Esophagus squamous epithelium (tissue), 5 donors: Measurements from ENCODE around the gene CPED1. TPM values are rescaled to one million over a fixed set of nuclear protein-coding genes. Genes with fewer than 3 reads are reported as not detected.
A peak's percentile ranks its signal among the peaks of the same experiment; 100 is the strongest.

Experiments used
- DNase-seq: peaks from one replicate; lab custom pipeline; 2025; lab: John Stamatoyannopoulos, UW
- H3K27ac ChIP-seq, 4 donors: fragments of 200-600 bp; sonication (generic); one replicate each; pipeline ENCODE4 v1.5.1; 2016 to 2019; ENCODE audit warnings: mild to moderate bottlenecking in 1 of 4
- H3K27me3 ChIP-seq, 4 donors: fragments of 200-600 bp; sonication (generic); 1 replicate in 3 of 4; 2 replicates in 1 of 4; pipeline versions ENCODE4 v1.5.1 to v1.6.0; 2017 to 2021; ENCODE audit warnings: antibody characterized with exemption in 1 of 4
- H3K36me3 ChIP-seq, 3 donors: fragments of 200-600 bp; sonication (generic); one replicate each; pipeline ENCODE4 v1.5.1; 2016 to 2019
- H3K4me1 ChIP-seq, 3 donors: fragments of 200-600 bp; sonication (generic); one replicate each; pipeline ENCODE4 v1.5.1; 2017 to 2019
- H3K4me3 ChIP-seq, 4 donors: fragments of 200-600 bp; sonication (generic); 1 replicate in 3 of 4; 2 replicates in 1 of 4; pipeline ENCODE4 v1.5.1; 2016 to 2019; ENCODE audit warnings: mild to moderate bottlenecking in 2 of 4, moderate library complexity in 1 of 4
- H3K9me3 ChIP-seq, 3 donors: fragments of 200-600 bp; sonication (generic); one replicate each; pipeline ENCODE4 v1.5.1; 2016 to 2019
- POLR2A ChIP-seq, 4 donors: fragments of 450-650 bp; IDR thresholded peaks; one replicate each; pipeline ENCODE4 v1.6.1; 2017; ENCODE audit warnings: antibody characterized with exemption in 4 of 4, mild to moderate bottlenecking in 4 of 4, moderate library complexity in 3 of 4
- WGBS, 2 donors: methylation state at CpG; one replicate each; pipeline ENCODE4 v1.1.5; 2018; 5-methylcytosine and 5-hydroxymethylcytosine counted together
- intact Hi-C: fragments of 100-400 bp; cut with DNase I; formaldehyde crosslinking; loops from one replicate; pipeline ENCODE4 v1.15.0; 2022
- total RNA-seq, 4 donors: library from RNA; depleted of rRNA; stranded (reverse); fragments of >200 nt; gene quantifications; one replicate each; pipeline ENCODE4 v1.1.0, GENCODE V29; 2016
- TF ChIP-seq, protein P1 (sequence below), 6 experiments: fragments of 450-650 bp in 4 of 6; fragments of 200-600 bp in 2 of 6; sonication (generic) in 2 of 6; IDR thresholded peaks; one replicate each; pipeline ENCODE4 v1.5.1; 2016 to 2019; ENCODE audit warnings: antibody characterized with exemption in 6 of 6, mild to moderate bottlenecking in 4 of 6, moderate library complexity in 4 of 6
- donor health status: DM: yes; HTN: yes; CAD: no.

CPED1 gene
- total RNA-seq, 4 donors from 2014 or later, result 0.61 to 6.3 (median 2.3) TPM

DNA sequence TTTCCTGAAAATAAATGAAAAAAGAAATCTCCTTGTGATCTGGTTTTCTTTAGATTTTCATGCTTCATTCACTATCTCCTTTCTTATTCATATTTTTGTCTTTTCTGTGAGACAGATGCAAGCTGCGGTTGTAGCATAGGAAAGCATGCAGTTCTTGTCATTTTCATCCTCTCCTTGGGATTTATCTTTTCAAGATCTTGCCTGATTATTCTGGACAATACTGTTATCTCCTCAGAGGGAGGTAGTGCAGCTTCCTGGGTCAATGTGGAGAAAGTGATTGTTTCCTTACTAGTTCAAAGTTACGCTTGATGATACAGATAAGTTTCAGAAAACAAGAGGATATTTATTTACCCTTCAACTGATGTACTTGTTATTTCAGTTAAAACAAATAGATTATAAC, 114.6 kb downstream of the CPED1 start:
- Histone ChIP-seq H3K4me3 (no peak overlapping the region), H3K27me3 (no peaks in the 10 kb centered on the region), H3K9me3 (no peaks in the 10 kb centered on the region), H3K36me3 (no peaks in the 10 kb centered on the region), H3K27ac (no peak overlapping the region), H3K4me1 (no peaks in the 10 kb centered on the region)
- 93 to 97% methylated on average over 2 of the region's 2 CpGs for WGBS, 2 donors
- no peak for DNase-seq
- intact Hi-C loops, result no loop called here
- TF ChIP-seq, protein P1, sequence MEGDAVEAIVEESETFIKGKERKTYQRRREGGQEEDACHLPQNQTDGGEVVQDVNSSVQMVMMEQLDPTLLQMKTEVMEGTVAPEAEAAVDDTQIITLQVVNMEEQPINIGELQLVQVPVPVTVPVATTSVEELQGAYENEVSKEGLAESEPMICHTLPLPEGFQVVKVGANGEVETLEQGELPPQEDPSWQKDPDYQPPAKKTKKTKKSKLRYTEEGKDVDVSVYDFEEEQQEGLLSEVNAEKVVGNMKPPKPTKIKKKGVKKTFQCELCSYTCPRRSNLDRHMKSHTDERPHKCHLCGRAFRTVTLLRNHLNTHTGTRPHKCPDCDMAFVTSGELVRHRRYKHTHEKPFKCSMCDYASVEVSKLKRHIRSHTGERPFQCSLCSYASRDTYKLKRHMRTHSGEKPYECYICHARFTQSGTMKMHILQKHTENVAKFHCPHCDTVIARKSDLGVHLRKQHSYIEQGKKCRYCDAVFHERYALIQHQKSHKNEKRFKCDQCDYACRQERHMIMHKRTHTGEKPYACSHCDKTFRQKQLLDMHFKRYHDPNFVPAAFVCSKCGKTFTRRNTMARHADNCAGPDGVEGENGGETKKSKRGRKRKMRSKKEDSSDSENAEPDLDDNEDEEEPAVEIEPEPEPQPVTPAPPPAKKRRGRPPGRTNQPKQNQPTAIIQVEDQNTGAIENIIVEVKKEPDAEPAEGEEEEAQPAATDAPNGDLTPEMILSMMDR (IDR thresholded peaks at IDR 0.05), result no peak
- TF ChIP-seq POLR2A (IDR thresholded peaks at IDR 0.05), result no peak

DNA sequence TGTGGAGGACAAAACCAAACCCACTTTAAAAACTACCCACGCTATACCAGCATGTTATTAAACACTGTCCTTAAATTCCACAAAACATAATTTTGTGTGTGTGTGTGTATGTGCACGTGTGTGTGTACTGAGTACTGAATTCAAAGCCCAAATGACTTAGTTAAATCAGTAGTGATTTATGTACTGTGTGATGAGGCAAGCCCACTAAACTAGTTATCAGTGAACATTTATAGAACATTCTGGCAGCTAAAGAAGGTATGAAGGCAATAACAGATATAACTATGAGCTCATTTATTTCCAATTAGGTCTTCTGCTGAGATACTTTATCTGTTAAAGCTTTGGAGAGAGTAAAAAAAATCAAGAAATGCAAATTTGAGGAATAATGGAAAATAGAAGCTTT, 115.1 kb downstream of the CPED1 start:
- TF ChIP-seq, protein P1 (IDR thresholded peaks at IDR 0.05), result no peak
- no peak for TF ChIP-seq POLR2A (IDR thresholded peaks at IDR 0.05)
- no peaks in the 10 kb centered on the region for H3K4me1 ChIP-seq
- intact Hi-C loops, result no loop called here
- no peak overlapping the region for H3K4me3 ChIP-seq
- DNase-seq, result no peak
- WGBS, 2 donors, result 67 to 76% methylated on average over 2 of the region's 2 CpGs
- no peaks in the 10 kb centered on the region for H3K9me3 ChIP-seq
- H3K27ac ChIP-seq, result no peak overlapping the region
- H3K27me3 ChIP-seq, result no peaks in the 10 kb centered on the region
- no peaks in the 10 kb centered on the region for H3K36me3 ChIP-seq

DNA sequence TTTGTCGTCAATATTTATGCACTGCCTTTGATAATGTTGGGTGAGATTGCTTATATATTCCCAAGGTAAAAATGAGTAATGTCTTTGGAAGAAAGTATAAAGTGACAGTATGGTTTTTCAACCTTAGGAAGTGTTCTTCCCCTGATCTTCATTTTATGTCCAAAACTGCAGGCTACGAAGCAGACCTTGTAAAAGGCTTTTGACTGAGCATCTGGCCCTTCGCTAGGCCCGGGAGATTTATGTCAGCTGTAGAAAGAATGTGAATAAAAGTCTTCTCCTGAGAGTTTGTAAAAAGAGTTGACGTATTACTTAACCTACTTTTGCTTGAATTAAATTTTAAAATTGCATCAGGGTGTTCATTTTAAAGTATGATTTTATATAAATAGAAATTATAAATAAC, 116.8 kb downstream of the CPED1 start:
- Histone ChIP-seq H3K36me3 (no peaks in the 10 kb centered on the region), H3K27me3 (no peaks in the 10 kb centered on the region), H3K4me3 (no peak overlapping the region), H3K27ac (no peak overlapping the region), H3K9me3 (no peaks in the 10 kb centered on the region), H3K4me1 (no peaks in the 10 kb centered on the region)
- DNase-seq, result no peak
- intact Hi-C loops, result no loop called here
- 81 to 88% methylated on average over 5 of the region's 5 CpGs for WGBS, 2 donors
- no peak for TF ChIP-seq POLR2A (IDR thresholded peaks at IDR 0.05)
- TF ChIP-seq, protein P1 (IDR thresholded peaks at IDR 0.05), result no peak

DNA sequence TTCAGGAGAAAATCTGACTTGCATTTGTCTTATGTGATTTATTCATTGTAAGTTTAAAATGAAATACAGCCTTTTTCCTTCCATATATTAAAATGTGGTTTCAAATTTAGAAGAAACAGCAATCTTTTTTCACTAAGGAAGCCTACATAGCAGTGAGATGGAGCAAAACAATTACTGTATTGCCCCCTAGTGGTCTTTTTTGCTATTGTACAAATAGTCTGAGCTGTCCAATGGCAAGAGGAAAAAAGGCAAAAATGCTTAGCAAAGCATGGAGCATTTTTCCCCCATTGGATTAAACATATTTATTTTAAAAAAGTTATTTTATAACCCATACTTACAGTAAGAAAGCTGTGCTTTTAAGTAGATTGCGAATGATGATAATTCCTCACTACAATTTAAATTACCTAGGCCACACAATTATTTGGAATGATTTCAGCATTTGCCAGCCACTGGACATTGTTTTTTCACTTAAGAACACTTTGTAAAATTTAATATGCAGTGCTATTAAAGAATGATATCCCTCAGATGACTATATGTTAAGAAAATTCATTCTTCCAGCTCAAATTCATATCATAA, 119.5 kb downstream of the CPED1 start:
- Histone ChIP-seq H3K36me3 (no peaks in the 10 kb centered on the region), H3K9me3 (no peaks in the 10 kb centered on the region), H3K4me3 (no peak overlapping the region), H3K27ac (no peak overlapping the region), H3K27me3 (no peaks in the 10 kb centered on the region), H3K4me1 (no peaks in the 10 kb centered on the region)
- TF ChIP-seq POLR2A (IDR thresholded peaks at IDR 0.05), result no peak
- TF ChIP-seq, protein P1 (IDR thresholded peaks at IDR 0.05), result peak; percentile 60 to 77 (median 68)
- WGBS, 2 donors, result 44 to 48% methylated on average over 1 of the region's 1 CpG
- DNase-seq, result no peak
- intact Hi-C loops, result no loop called here

DNA sequence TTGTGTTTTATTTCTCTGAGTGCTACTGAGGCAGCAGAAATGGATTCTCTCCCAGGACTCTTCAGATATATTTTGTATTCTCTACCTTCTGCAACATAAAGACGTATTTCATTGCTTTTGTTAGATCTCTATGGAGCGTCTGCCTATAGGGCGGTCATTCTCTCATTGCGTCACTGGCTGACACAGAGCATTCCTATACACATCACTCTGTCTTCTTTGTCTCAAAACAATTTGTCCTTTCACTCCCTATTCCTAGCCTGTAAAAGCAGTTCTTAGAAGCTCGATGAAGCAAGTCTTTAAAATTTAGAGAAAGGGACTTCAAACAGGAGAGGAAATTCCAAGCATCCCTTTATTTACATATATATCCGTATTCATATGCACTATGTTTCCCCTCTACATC, 120.6 kb downstream of the CPED1 start:
- Histone ChIP-seq H3K4me1 (no peaks in the 10 kb centered on the region), H3K36me3 (no peaks in the 10 kb centered on the region), H3K9me3 (no peaks in the 10 kb centered on the region), H3K27ac (no peak overlapping the region), H3K4me3 (no peak overlapping the region), H3K27me3 (no peaks in the 10 kb centered on the region)
- intact Hi-C loops, result no loop called here
- no peak for TF ChIP-seq POLR2A (IDR thresholded peaks at IDR 0.05)
- TF ChIP-seq, protein P1 (IDR thresholded peaks at IDR 0.05), result no peak
- DNase-seq, result no peak
- 78 to 86% methylated on average over 6 of the region's 6 CpGs for WGBS, 2 donors
